Esophagus squamous epithelium (tissue), 4 donors: ENCODE measurements around the gene PSMB7.
"Not testable (repeated sequence)": the region's sequence is repeated elsewhere in the genome, so short reads cannot be mapped to it uniquely, and the experiment has no call there.

Source experiments
- POLR2A ChIP-seq, 4 donors: fragments of 450-650 bp; IDR thresholded peaks; one replicate each; pipeline ENCODE4 v1.6.1; 2017; ENCODE audit warnings: antibody characterized with exemption in 4 of 4, mild to moderate bottlenecking in 4 of 4, moderate library complexity in 3 of 4
- TF ChIP-seq, protein P1 (sequence below), 6 experiments: fragments of 450-650 bp in 4 of 6; fragments of 200-600 bp in 2 of 6; sonication (generic) in 2 of 6; IDR thresholded peaks; one replicate each; pipeline ENCODE4 v1.5.1; 2016 to 2019; ENCODE audit warnings: antibody characterized with exemption in 6 of 6, mild to moderate bottlenecking in 4 of 6, moderate library complexity in 4 of 6

DNA sequence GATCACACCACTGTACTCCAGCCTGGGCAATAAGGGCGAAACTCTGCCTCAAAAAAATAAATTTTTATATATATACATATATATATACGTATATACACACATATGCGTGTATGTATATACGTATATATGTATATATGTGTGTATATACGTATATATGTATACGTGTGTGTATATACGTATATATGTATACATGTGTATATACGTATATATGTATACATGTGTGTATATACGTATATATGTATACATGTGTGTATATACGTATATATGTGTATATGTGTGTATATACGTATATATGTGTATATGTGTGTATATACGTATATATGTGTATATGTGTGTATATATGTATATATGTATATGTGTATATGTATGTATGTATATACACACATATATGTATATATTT is 10.5 kb upstream of the PSMB7 start:
- TF ChIP-seq, protein P1, sequence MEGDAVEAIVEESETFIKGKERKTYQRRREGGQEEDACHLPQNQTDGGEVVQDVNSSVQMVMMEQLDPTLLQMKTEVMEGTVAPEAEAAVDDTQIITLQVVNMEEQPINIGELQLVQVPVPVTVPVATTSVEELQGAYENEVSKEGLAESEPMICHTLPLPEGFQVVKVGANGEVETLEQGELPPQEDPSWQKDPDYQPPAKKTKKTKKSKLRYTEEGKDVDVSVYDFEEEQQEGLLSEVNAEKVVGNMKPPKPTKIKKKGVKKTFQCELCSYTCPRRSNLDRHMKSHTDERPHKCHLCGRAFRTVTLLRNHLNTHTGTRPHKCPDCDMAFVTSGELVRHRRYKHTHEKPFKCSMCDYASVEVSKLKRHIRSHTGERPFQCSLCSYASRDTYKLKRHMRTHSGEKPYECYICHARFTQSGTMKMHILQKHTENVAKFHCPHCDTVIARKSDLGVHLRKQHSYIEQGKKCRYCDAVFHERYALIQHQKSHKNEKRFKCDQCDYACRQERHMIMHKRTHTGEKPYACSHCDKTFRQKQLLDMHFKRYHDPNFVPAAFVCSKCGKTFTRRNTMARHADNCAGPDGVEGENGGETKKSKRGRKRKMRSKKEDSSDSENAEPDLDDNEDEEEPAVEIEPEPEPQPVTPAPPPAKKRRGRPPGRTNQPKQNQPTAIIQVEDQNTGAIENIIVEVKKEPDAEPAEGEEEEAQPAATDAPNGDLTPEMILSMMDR (IDR thresholded peaks at IDR 0.05): not testable (repeated sequence)
- not testable (repeated sequence) for TF ChIP-seq POLR2A (IDR thresholded peaks at IDR 0.05)
